ENCODE data around the gene DHRS4L2. TPM values are rescaled to one million over a fixed set of nuclear protein-coding genes. Genes with fewer than 3 reads are reported as not detected.
A peak's percentile ranks its signal among the peaks of the same experiment; 100 is the strongest.
"Not testable (repeated sequence)": the region's sequence is repeated elsewhere in the genome, so short reads cannot be mapped to it uniquely, and the experiment has no call there.

Gene DHRS4L2
- total and polyA plus RNA-seq, 4 donors: 16.7 to 56.8 (median 44.0) TPM

DNA sequence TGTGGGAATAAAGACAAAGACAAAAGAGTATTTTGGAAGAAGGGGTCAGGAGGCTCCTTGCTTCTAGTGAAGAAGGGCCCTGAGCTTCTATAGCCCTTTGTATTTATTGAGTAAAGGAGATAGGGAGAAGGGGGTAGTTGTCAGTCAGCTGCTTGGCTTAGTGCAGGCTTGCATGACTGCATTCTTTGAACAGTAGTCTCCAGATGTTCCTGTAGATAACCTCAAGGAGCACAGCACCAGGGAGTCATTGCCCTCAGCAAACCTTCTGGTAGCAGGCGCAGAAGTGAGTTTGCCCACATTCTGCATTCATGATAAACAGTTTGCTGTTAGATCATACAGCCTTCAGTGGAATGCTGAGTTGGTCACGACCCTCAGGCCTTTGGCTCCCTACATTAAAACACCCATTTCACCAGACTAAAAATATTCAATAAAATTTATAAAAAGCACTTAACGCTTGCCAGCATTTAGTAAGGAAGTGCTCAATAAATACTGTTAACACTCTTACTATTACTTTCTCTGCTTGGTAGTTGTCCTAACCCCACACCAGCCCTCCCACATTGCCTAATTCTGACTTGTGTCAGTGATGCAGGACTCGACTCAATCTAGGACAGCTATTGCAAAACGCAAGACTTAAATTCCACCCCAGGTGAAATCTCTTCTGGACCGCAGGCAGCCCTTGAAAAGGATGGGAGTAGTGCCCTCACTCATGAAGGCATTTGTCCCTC is 38.2 kb upstream of the DHRS4L2 start:
- H3K36me3 ChIP-seq (ENCODE audit: control insufficient read depth in 4 of 4, insufficient read depth in 3 of 4, low read depth in 1 of 4, low read length in 3 of 4): peaks cover 0 to under 1% (median under 1%) of the 10 kb centered on the region in 4 donors
- H3K9me3 ChIP-seq (ENCODE audit: control insufficient read depth in 4 of 4, low read length in 3 of 4): no peaks in the 10 kb centered on the region
- no peak overlapping the region for H3K9ac ChIP-seq (ENCODE audit: low read depth in 1 of 2, low read length in 2 of 2)
- no peak overlapping the region for H3K27ac ChIP-seq (ENCODE audit: low read depth in 1 of 2, low read length in 2 of 2)
- peaks cover 3 to 37% (median 26%) of the 10 kb centered on the region in 4 donors for H3K4me1 ChIP-seq (ENCODE audit: control insufficient read depth in 4 of 4, insufficient read depth in 4 of 4, low read length in 3 of 4)
- 55% methylated on average over 6 of the region's 6 CpGs for WGBS
- DNase-seq (ENCODE audit: low spot score): no peak
- TF ChIP-seq HNF4G (IDR thresholded peaks at IDR 0.05) (no peak), RXRA (IDR thresholded peaks at IDR 0.05) (peak; percentile 25 to 44), SP1 (IDR thresholded peaks at IDR 0.05) (no peak), NR2F2 (IDR thresholded peaks at IDR 0.05) (no peak), FOXA2 (IDR thresholded peaks at IDR 0.05) (no peak), GABPA (IDR thresholded peaks at IDR 0.05 in 1 of 2, conservative IDR thresholded peaks at IDR 0.05 in 1 of 2) (no peak), FOXA1 (IDR thresholded peaks at IDR 0.05) (no peak), RAD21 (IDR thresholded peaks at IDR 0.05) (no peak), JUND (IDR thresholded peaks at IDR 0.05) (no peak), YY1 (IDR thresholded peaks at IDR 0.05) (no peak), TAF1 (conservative IDR thresholded peaks at IDR 0.05) (no peak), HNF4A (conservative IDR thresholded peaks at IDR 0.05) (peak; percentile 51 to 58)
- TF ChIP-seq, protein P1, sequence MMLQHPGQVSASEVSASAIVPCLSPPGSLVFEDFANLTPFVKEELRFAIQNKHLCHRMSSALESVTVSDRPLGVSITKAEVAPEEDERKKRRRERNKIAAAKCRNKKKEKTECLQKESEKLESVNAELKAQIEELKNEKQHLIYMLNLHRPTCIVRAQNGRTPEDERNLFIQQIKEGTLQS (IDR thresholded peaks at IDR 0.05): no peak
- TF ChIP-seq, protein P2, sequence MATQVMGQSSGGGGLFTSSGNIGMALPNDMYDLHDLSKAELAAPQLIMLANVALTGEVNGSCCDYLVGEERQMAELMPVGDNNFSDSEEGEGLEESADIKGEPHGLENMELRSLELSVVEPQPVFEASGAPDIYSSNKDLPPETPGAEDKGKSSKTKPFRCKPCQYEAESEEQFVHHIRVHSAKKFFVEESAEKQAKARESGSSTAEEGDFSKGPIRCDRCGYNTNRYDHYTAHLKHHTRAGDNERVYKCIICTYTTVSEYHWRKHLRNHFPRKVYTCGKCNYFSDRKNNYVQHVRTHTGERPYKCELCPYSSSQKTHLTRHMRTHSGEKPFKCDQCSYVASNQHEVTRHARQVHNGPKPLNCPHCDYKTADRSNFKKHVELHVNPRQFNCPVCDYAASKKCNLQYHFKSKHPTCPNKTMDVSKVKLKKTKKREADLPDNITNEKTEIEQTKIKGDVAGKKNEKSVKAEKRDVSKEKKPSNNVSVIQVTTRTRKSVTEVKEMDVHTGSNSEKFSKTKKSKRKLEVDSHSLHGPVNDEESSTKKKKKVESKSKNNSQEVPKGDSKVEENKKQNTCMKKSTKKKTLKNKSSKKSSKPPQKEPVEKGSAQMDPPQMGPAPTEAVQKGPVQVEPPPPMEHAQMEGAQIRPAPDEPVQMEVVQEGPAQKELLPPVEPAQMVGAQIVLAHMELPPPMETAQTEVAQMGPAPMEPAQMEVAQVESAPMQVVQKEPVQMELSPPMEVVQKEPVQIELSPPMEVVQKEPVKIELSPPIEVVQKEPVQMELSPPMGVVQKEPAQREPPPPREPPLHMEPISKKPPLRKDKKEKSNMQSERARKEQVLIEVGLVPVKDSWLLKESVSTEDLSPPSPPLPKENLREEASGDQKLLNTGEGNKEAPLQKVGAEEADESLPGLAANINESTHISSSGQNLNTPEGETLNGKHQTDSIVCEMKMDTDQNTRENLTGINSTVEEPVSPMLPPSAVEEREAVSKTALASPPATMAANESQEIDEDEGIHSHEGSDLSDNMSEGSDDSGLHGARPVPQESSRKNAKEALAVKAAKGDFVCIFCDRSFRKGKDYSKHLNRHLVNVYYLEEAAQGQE (IDR thresholded peaks at IDR 0.05): no peak
- TF ChIP-seq, protein P3, sequence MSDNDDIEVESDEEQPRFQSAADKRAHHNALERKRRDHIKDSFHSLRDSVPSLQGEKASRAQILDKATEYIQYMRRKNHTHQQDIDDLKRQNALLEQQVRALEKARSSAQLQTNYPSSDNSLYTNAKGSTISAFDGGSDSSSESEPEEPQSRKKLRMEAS (IDR thresholded peaks at IDR 0.05): no peak
- H3K27me3 ChIP-seq (ENCODE audit: control insufficient read depth in 4 of 4, insufficient read depth in 4 of 4, low read length in 3 of 4): no peaks in the 10 kb centered on the region
- H3K4me3 ChIP-seq (ENCODE audit: low read depth in 1 of 3, low read length in 3 of 3): no peak overlapping the region

DNA sequence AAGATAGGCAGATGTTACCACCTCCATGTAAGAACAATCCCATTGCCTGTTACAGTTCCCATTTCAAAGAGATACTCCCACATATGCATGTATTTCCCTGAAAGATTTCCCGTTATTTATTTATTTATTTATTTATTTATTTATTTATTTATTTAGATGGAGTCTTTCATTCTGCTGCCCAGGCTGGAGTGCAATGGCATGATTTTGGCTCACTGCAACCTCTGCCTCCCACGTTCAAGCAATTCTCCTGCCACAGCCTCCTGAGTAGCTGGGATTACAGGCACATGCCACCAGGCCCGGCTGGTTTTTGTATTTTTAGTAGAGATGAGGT is 37.6 kb upstream of the DHRS4L2 start:
- not testable (repeated sequence) for H3K9me3 ChIP-seq (ENCODE audit: control insufficient read depth in 4 of 4, low read length in 3 of 4); DNase-seq (ENCODE audit: low spot score); H3K27me3 ChIP-seq (ENCODE audit: control insufficient read depth in 4 of 4, insufficient read depth in 4 of 4, low read length in 3 of 4); H3K4me3 ChIP-seq (ENCODE audit: low read depth in 1 of 3, low read length in 3 of 3); H3K36me3 ChIP-seq (ENCODE audit: control insufficient read depth in 4 of 4, insufficient read depth in 3 of 4, low read depth in 1 of 4, low read length in 3 of 4); H3K9ac ChIP-seq (ENCODE audit: low read depth in 1 of 2, low read length in 2 of 2)
- Histone ChIP-seq H3K4me1 (ENCODE audit: control insufficient read depth in 4 of 4, insufficient read depth in 4 of 4, low read length in 3 of 4) (peaks cover 3 to 37% (median 26%) of the 10 kb centered on the region in 4 donors), H3K27ac (ENCODE audit: low read depth in 1 of 2, low read length in 2 of 2) (peak overlapping the region in 1 of 2 donors; percentile 67)
- 49% methylated on average over 3 of the region's 3 CpGs for WGBS
